Thyroid gland (tissue), 4 donors: ENCODE data around the gene TM9SF4.

ENCODE experiments used
- POLR2A ChIP-seq, 2 donors: fragments of 450-650 bp; IDR thresholded peaks; one replicate each; pipeline ENCODE4 v1.6.1; 2017; ENCODE audit warnings: antibody characterized with exemption in 2 of 2, mild to moderate bottlenecking in 2 of 2, moderate library complexity in 1 of 2
- TF ChIP-seq, protein P1 (sequence below), 6 experiments: fragments of 200-600 bp in 3 of 6; fragments of 450-650 bp in 3 of 6; sonication (generic) in 3 of 6; IDR thresholded peaks; one replicate each; pipeline ENCODE4 v1.5.1; 2016 to 2019; ENCODE audit warnings: antibody characterized with exemption in 6 of 6, mild to moderate bottlenecking in 2 of 6, inconsistent platforms in 1 of 6, moderate library complexity in 1 of 6

DNA sequence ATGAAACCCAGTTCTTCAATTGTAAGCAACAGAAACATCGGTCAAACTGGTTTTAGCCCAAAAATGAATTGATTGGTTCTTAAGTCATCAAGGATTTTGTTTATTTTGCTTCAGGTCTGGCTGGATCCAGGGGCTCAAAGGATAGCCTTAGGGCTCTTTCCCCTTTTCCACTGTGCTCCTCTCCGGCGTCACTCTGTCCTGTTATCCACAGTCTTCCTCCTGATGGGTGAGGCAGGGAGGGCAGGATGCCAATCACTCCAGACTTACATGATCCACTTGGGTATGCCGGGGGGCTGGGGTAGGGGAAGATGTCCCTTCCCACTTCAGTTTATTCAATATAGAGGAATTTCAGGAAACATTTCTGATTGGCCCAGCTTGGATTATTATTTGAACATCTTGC, 58.0 kb downstream of the TM9SF4 start:
- TF ChIP-seq, protein P1, sequence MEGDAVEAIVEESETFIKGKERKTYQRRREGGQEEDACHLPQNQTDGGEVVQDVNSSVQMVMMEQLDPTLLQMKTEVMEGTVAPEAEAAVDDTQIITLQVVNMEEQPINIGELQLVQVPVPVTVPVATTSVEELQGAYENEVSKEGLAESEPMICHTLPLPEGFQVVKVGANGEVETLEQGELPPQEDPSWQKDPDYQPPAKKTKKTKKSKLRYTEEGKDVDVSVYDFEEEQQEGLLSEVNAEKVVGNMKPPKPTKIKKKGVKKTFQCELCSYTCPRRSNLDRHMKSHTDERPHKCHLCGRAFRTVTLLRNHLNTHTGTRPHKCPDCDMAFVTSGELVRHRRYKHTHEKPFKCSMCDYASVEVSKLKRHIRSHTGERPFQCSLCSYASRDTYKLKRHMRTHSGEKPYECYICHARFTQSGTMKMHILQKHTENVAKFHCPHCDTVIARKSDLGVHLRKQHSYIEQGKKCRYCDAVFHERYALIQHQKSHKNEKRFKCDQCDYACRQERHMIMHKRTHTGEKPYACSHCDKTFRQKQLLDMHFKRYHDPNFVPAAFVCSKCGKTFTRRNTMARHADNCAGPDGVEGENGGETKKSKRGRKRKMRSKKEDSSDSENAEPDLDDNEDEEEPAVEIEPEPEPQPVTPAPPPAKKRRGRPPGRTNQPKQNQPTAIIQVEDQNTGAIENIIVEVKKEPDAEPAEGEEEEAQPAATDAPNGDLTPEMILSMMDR (IDR thresholded peaks at IDR 0.05), result no peak
- no peak for TF ChIP-seq POLR2A (IDR thresholded peaks at IDR 0.05)
